OCI-LY3 (cell line): ENCODE data around the gene CYBC1.

Experiments
- EZH2phosphoT487 ChIP-seq: fragments of 200-600 bp; shearing (Covaris generic); IDR thresholded peaks from 2 replicates; pipeline ENCODE4 v1.6.1; 2018; ENCODE audit warnings: antibody characterized with exemption, mixed run types, low read depth
- TF ChIP-seq, protein P1 (sequence below): fragments of 200-600, 300-600 bp; sonication (generic); IDR thresholded peaks from 2 replicates; pipeline ENCODE4 v1.5.1; 2014; ENCODE audit warnings: antibody characterized with exemption, low read length, low read depth

DNA sequence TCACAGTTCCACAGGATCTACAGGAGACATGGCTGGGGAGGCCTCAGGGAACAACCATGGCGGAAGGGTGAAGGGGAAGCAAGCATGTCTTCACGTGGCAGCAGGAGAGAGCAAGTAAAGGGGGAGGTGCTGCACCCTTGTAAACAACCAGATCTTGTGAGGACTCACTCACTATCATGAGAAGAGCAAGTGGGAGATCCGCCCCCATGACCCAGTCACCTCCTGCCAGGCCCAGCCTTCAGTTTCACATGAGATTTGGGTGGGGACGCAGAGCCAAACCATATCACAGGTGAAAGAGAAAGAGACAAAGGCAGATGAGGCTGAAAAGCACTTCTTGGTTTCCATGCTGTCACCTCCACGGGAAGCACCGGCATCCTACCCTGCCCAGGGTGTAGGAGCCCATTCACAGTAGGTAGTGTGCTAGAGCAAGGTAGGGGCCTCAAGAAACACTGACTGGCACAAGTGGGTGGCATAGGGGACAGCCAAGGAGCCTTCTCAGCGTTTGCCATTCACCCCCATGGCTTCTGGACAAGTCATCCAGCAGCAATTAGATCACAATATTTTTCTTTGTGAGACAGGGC, 14.6 kb upstream of the CYBC1 start:
- TF ChIP-seq, protein P1, sequence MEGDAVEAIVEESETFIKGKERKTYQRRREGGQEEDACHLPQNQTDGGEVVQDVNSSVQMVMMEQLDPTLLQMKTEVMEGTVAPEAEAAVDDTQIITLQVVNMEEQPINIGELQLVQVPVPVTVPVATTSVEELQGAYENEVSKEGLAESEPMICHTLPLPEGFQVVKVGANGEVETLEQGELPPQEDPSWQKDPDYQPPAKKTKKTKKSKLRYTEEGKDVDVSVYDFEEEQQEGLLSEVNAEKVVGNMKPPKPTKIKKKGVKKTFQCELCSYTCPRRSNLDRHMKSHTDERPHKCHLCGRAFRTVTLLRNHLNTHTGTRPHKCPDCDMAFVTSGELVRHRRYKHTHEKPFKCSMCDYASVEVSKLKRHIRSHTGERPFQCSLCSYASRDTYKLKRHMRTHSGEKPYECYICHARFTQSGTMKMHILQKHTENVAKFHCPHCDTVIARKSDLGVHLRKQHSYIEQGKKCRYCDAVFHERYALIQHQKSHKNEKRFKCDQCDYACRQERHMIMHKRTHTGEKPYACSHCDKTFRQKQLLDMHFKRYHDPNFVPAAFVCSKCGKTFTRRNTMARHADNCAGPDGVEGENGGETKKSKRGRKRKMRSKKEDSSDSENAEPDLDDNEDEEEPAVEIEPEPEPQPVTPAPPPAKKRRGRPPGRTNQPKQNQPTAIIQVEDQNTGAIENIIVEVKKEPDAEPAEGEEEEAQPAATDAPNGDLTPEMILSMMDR: no peak
- TF ChIP-seq EZH2phosphoT487: no peak
